ENCODE results near the gene RGL1. TPM values are rescaled to one million over a fixed set of nuclear protein-coding genes. Genes with fewer than 3 reads are reported as not detected.

The RGL1 gene
- total RNA-seq, 1 experiment from 2014 or later = 34.5 TPM

DNA sequence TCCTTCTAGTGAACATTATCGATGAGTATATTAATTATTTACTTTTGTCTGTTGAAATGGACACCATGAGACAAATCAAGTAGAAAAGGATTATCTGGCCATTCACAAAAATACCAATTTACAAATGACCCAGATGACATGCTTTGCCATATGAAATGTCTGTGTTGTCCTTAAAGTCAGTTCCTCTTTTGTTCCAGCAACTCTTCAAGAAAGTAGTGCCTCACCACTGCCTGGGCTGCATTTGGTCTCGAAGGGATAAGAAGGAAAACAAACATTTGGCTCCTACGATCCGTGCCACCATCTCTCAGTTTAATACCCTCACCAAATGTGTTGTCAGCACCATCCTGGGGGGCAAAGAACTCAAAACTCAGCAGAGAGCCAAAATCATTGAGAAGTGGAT, 79.6 kb downstream of the RGL1 start:
- TF ChIP-seq, protein P1, sequence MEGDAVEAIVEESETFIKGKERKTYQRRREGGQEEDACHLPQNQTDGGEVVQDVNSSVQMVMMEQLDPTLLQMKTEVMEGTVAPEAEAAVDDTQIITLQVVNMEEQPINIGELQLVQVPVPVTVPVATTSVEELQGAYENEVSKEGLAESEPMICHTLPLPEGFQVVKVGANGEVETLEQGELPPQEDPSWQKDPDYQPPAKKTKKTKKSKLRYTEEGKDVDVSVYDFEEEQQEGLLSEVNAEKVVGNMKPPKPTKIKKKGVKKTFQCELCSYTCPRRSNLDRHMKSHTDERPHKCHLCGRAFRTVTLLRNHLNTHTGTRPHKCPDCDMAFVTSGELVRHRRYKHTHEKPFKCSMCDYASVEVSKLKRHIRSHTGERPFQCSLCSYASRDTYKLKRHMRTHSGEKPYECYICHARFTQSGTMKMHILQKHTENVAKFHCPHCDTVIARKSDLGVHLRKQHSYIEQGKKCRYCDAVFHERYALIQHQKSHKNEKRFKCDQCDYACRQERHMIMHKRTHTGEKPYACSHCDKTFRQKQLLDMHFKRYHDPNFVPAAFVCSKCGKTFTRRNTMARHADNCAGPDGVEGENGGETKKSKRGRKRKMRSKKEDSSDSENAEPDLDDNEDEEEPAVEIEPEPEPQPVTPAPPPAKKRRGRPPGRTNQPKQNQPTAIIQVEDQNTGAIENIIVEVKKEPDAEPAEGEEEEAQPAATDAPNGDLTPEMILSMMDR (IDR thresholded peaks at IDR 0.05; ENCODE audit: insufficient read depth in 1 of 2, low read depth in 1 of 2, low read length in 1 of 2, severe bottlenecking in 1 of 2, unreplicated experiment in 1 of 2) = no peak
- Mint-ChIP-seq H3K4me3 (ENCODE audit: unreplicated experiment) (no peak overlapping the region), H3K36me3 (ENCODE audit: insufficient read depth, unreplicated experiment) (peaks cover 88% of the 10 kb centered on the region), H3K27me3 (ENCODE audit: insufficient read depth, unreplicated experiment) (no peaks in the 10 kb centered on the region), H3K4me1 (ENCODE audit: low read depth, unreplicated experiment) (peaks cover 52% of the 10 kb centered on the region), H3K27ac (ENCODE audit: unreplicated experiment) (no peak overlapping the region), H3K9me3 (ENCODE audit: unreplicated experiment) (no peaks in the 10 kb centered on the region)
- Histone ChIP-seq H3K4me3 (ENCODE audit: low read depth, low read length) (no peak overlapping the region), H3K4me1 (peaks cover 46% of the 10 kb centered on the region), H3K36me3 (ENCODE audit: control insufficient read depth, insufficient read depth, low read length) (no peaks in the 10 kb centered on the region), H3K27me3 (replicated peaks; ENCODE audit: control insufficient read depth, insufficient read depth, low read length) (no peaks in the 10 kb centered on the region), H3K9me3 (no peaks in the 10 kb centered on the region)
- no TSS peak for BruUV-seq (replicated peaks)
- CTCF ChIA-PET = interaction anchor here (1.0 kb wide), 1 partner anchor 229 kb away, joined by 3 read pairs; no protein-coding TSS in a partner anchor
- POLR2A ChIA-PET = no interaction called here
- DNase-seq = no peak
- intact Hi-C loops (cut with micrococcal nuclease; ENCODE audit: unreplicated experiment) = no loop called here

DNA sequence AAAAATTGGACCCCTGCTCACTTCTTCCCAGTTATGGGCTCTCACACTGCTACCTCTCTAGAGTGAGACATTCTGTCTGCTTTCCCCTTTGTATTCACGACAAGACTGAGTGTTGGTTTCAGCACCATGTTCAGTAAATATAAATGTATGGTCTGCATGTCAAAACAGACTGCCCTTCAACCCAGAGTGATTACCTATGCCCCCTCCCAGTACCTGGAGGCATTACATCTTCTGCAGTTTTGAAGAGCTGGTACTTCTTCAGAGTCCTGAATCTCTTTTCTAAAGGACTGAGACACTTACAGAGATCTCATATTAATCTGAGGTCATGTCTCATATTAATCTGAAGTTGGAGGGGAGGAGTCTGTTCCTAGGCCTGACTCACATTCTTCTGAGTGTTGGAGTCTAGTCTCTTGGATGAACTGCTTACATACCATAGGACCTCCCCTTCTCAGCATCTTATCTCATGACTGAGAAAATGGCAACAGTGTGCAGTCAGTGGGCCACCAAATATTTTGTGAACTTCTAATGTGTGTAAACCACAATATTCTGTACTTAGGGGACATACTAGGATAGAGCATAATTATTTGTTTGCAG, 80.3 kb downstream of the RGL1 start:
- no peaks in the 10 kb centered on the region for H3K9me3 ChIP-seq

DNA sequence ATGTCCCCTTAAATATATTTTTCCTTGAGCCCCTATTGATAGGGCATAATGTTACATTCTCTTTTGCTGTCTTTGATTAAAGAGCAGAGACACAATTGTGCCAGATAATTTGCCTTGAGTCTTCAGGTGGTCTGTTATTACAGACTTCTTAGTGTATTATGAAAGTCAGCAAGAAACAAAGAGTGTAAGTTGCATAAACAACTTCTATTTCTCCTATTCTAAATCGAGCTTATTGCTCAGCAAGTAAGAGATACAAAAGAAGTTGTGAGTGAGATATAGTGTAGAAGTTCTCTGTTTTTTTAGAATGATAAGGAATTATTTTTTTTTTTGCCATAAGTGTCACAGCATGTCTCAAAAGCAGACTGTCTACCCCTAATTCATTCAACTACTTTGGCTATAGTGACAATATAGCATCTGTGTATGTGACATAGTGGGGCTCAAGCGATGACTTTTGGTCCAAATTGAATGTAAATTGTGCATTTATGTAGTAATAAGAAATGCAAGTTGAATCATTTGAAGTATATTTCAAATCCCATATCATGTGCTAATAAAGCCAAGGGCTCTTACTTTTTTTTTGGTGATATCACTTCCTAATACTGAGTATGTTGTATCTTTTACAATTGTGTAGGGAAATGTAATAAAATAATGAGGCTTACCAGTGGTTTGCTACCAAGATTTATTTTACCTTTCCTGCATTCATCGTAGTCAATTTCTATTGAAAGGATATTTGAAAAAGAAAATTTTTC, 81.3 kb downstream of the RGL1 start:
- H3K27me3 ChIP-seq (replicated peaks; ENCODE audit: control insufficient read depth, insufficient read depth, low read length) = no peaks in the 10 kb centered on the region
- H3K4me1 ChIP-seq = peaks cover 29% of the 10 kb centered on the region
- CTCF ChIA-PET = no interaction called here
- Mint-ChIP-seq H3K9me3 (ENCODE audit: unreplicated experiment) (no peaks in the 10 kb centered on the region), H3K4me1 (ENCODE audit: low read depth, unreplicated experiment) (peaks cover 34% of the 10 kb centered on the region), H3K36me3 (ENCODE audit: insufficient read depth, unreplicated experiment) (peaks cover 87% of the 10 kb centered on the region), H3K27ac (ENCODE audit: unreplicated experiment) (no peak overlapping the region), H3K27me3 (ENCODE audit: insufficient read depth, unreplicated experiment) (no peaks in the 10 kb centered on the region), H3K4me3 (ENCODE audit: unreplicated experiment) (no peak overlapping the region)
- TF ChIP-seq, protein P1 (IDR thresholded peaks at IDR 0.05; ENCODE audit: insufficient read depth in 1 of 2, low read depth in 1 of 2, low read length in 1 of 2, severe bottlenecking in 1 of 2, unreplicated experiment in 1 of 2) = no peak
- BruUV-seq (replicated peaks) = no TSS peak
- H3K4me3 ChIP-seq (ENCODE audit: low read depth, low read length) = no peak overlapping the region
- POLR2A ChIA-PET = no interaction called here
- intact Hi-C loops (cut with micrococcal nuclease; ENCODE audit: unreplicated experiment) = no loop called here
- H3K9me3 ChIP-seq = no peaks in the 10 kb centered on the region
- no peaks in the 10 kb centered on the region for H3K36me3 ChIP-seq (ENCODE audit: control insufficient read depth, insufficient read depth, low read length)
- no peak for DNase-seq

More for the DNA sequence above, 80.3 kb downstream of the RGL1 start:
- Histone ChIP-seq H3K4me3 (ENCODE audit: low read depth, low read length) (no peak overlapping the region), H3K36me3 (ENCODE audit: control insufficient read depth, insufficient read depth, low read length) (no peaks in the 10 kb centered on the region), H3K4me1 (peaks cover 39% of the 10 kb centered on the region), H3K27me3 (replicated peaks; ENCODE audit: control insufficient read depth, insufficient read depth, low read length) (no peaks in the 10 kb centered on the region)
- peaks cover 45% of the 10 kb centered on the region for H3K4me1 Mint-ChIP-seq (ENCODE audit: low read depth, unreplicated experiment)
- H3K36me3 Mint-ChIP-seq (ENCODE audit: insufficient read depth, unreplicated experiment) = peaks cover 83% of the 10 kb centered on the region
- ChIA-PET CTCF (interaction anchor here (1.0 kb wide), 1 partner anchor 230 kb away, joined by 3 read pairs; no protein-coding TSS in a partner anchor), POLR2A (no interaction called here)
- DNase-seq = no peak
- H3K27ac Mint-ChIP-seq (ENCODE audit: unreplicated experiment) = no peak overlapping the region
- no peaks in the 10 kb centered on the region for H3K9me3 Mint-ChIP-seq (ENCODE audit: unreplicated experiment)
- H3K4me3 Mint-ChIP-seq (ENCODE audit: unreplicated experiment) = no peak overlapping the region
- H3K27me3 Mint-ChIP-seq (ENCODE audit: insufficient read depth, unreplicated experiment) = no peaks in the 10 kb centered on the region
- BruUV-seq (replicated peaks) = no TSS peak
- intact Hi-C loops (cut with micrococcal nuclease; ENCODE audit: unreplicated experiment) = no loop called here
- TF ChIP-seq, protein P1 (IDR thresholded peaks at IDR 0.05; ENCODE audit: insufficient read depth in 1 of 2, low read depth in 1 of 2, low read length in 1 of 2, severe bottlenecking in 1 of 2, unreplicated experiment in 1 of 2) = no peak

Measured in Caco-2 (cell line).